Esophagus squamous epithelium (tissue), 5 donors: Measurements from ENCODE around the gene KLRD1. TPM values are rescaled to one million over a fixed set of nuclear protein-coding genes. Genes with fewer than 3 reads are reported as not detected.

Source experiments
- DNase-seq: peaks from one replicate; lab custom pipeline; 2025; lab: John Stamatoyannopoulos, UW
- H3K27ac ChIP-seq, 4 donors: fragments of 200-600 bp; sonication (generic); one replicate each; pipeline ENCODE4 v1.5.1; 2016 to 2019; ENCODE audit warnings: mild to moderate bottlenecking in 1 of 4
- H3K27me3 ChIP-seq, 4 donors: fragments of 200-600 bp; sonication (generic); 1 replicate in 3 of 4; 2 replicates in 1 of 4; pipeline versions ENCODE4 v1.5.1 to v1.6.0; 2017 to 2021; ENCODE audit warnings: antibody characterized with exemption in 1 of 4
- H3K36me3 ChIP-seq, 3 donors: fragments of 200-600 bp; sonication (generic); one replicate each; pipeline ENCODE4 v1.5.1; 2016 to 2019
- H3K4me1 ChIP-seq, 3 donors: fragments of 200-600 bp; sonication (generic); one replicate each; pipeline ENCODE4 v1.5.1; 2017 to 2019
- H3K4me3 ChIP-seq, 4 donors: fragments of 200-600 bp; sonication (generic); 1 replicate in 3 of 4; 2 replicates in 1 of 4; pipeline ENCODE4 v1.5.1; 2016 to 2019; ENCODE audit warnings: mild to moderate bottlenecking in 2 of 4, moderate library complexity in 1 of 4
- H3K9me3 ChIP-seq, 3 donors: fragments of 200-600 bp; sonication (generic); one replicate each; pipeline ENCODE4 v1.5.1; 2016 to 2019
- CTCF ChIP-seq, 6 experiments: fragments of 450-650 bp in 4 of 6; fragments of 200-600 bp in 2 of 6; sonication (generic) in 2 of 6; IDR thresholded peaks; one replicate each; pipeline ENCODE4 v1.5.1; 2016 to 2019; ENCODE audit warnings: antibody characterized with exemption in 6 of 6, mild to moderate bottlenecking in 4 of 6, moderate library complexity in 4 of 6
- POLR2A ChIP-seq, 4 donors: fragments of 450-650 bp; IDR thresholded peaks; one replicate each; pipeline ENCODE4 v1.6.1; 2017; ENCODE audit warnings: antibody characterized with exemption in 4 of 4, mild to moderate bottlenecking in 4 of 4, moderate library complexity in 3 of 4
- WGBS, 2 donors: methylation state at CpG; one replicate each; pipeline ENCODE4 v1.1.5; 2018; 5-methylcytosine and 5-hydroxymethylcytosine counted together
- intact Hi-C: fragments of 100-400 bp; cut with DNase I; formaldehyde crosslinking; loops from one replicate; pipeline ENCODE4 v1.15.0; 2022
- total RNA-seq, 4 donors: library from RNA; depleted of rRNA; stranded (reverse); fragments of >200 nt; gene quantifications; one replicate each; pipeline ENCODE4 v1.1.0, GENCODE V29; 2016
- donor health status: DM: yes; HTN: yes; CAD: no.

KLRD1 gene
- total RNA-seq, 4 donors from 2014 or later: 0.92 to 2.3 (median 1.6) TPM

- Histone ChIP-seq H3K4me1 (no peaks in the 10 kb centered on the region), H3K4me3 (no peak overlapping the region), H3K9me3 (no peaks in the 10 kb centered on the region), H3K36me3 (no peaks in the 10 kb centered on the region), H3K27ac (no peak overlapping the region), H3K27me3 (no peaks in the 10 kb centered on the region)
- DNase-seq: no peak
- TF ChIP-seq POLR2A (IDR thresholded peaks at IDR 0.05) (no peak), CTCF (IDR thresholded peaks at IDR 0.05) (no peak)
- intact Hi-C loops: no loop called here
- WGBS, 2 donors: 92 to 97% methylated on average over 2 of the region's 2 CpGs
Observed at GRCh38 chr12:10278104-10278503, 29.6 kb upstream of the KLRD1 start.

- no peak overlapping the region for H3K27ac ChIP-seq
- H3K9me3 ChIP-seq: no peaks in the 10 kb centered on the region
- H3K4me3 ChIP-seq: no peak overlapping the region
- no peak for DNase-seq
- no peaks in the 10 kb centered on the region for H3K36me3 ChIP-seq
- TF ChIP-seq POLR2A (IDR thresholded peaks at IDR 0.05) (no peak), CTCF (IDR thresholded peaks at IDR 0.05) (no peak)
- no peaks in the 10 kb centered on the region for H3K4me1 ChIP-seq
- 86 to 88% methylated on average over 3 of the region's 3 CpGs for WGBS, 2 donors
- no peaks in the 10 kb centered on the region for H3K27me3 ChIP-seq
- intact Hi-C loops: no loop called here
Observed at GRCh38 chr12:10279937-10280336, 27.7 kb upstream of the KLRD1 start.

GRCh38 chr12:10283027-10283426, 24.6 kb upstream of the KLRD1 start:
- WGBS, 2 donors: 48 to 49% methylated on average over 4 of the region's 4 CpGs
- H3K9me3 ChIP-seq: no peaks in the 10 kb centered on the region
- no peak overlapping the region for H3K27ac ChIP-seq
- no peaks in the 10 kb centered on the region for H3K36me3 ChIP-seq
- intact Hi-C loops: no loop called here
- no peak for TF ChIP-seq POLR2A (IDR thresholded peaks at IDR 0.05)
- TF ChIP-seq CTCF (IDR thresholded peaks at IDR 0.05): no peak
- H3K27me3 ChIP-seq: no peaks in the 10 kb centered on the region
- DNase-seq: no peak
- no peak overlapping the region for H3K4me3 ChIP-seq
- no peaks in the 10 kb centered on the region for H3K4me1 ChIP-seq

GRCh38 chr12:10285919-10286318, 21.8 kb upstream of the KLRD1 start:
- Histone ChIP-seq H3K4me3 (no peak overlapping the region), H3K36me3 (no peaks in the 10 kb centered on the region), H3K4me1 (no peaks in the 10 kb centered on the region), H3K27ac (no peak overlapping the region), H3K9me3 (no peaks in the 10 kb centered on the region), H3K27me3 (no peaks in the 10 kb centered on the region)
- 61 to 71% methylated on average over 6 of the region's 6 CpGs for WGBS, 2 donors
- DNase-seq: no peak
- no peak for TF ChIP-seq POLR2A (IDR thresholded peaks at IDR 0.05)
- intact Hi-C loops: no loop called here

- no peaks in the 10 kb centered on the region for H3K4me1 ChIP-seq
- TF ChIP-seq CTCF (IDR thresholded peaks at IDR 0.05) (no peak), POLR2A (IDR thresholded peaks at IDR 0.05) (no peak)
- no peak for DNase-seq
- no peaks in the 10 kb centered on the region for H3K9me3 ChIP-seq
- no peaks in the 10 kb centered on the region for H3K36me3 ChIP-seq
- H3K4me3 ChIP-seq: no peak overlapping the region
- 79% methylated on average over 6 of the region's 6 CpGs for WGBS, 2 donors
- intact Hi-C loops: no loop called here
- no peaks in the 10 kb centered on the region for H3K27me3 ChIP-seq
- no peak overlapping the region for H3K27ac ChIP-seq
Observed at GRCh38 chr12:10289005-10289754, 18.5 kb upstream of the KLRD1 start.
